Measurements from ENCODE around the gene RFX7.

Gene RFX7

GRCh38 chr15:56187665-56188064, 56.0 kb downstream of the RFX7 start:
- no peak overlapping the region for H3K4me2 ChIP-seq (ENCODE audit: insufficient read depth, low read length)
- no peaks in the 10 kb centered on the region for H3K4me1 ChIP-seq (ENCODE audit: insufficient read depth, low read length)
- H2AFZ ChIP-seq (ENCODE audit: low read depth, low read length) = no peak overlapping the region
- no peak overlapping the region for H3K4me3 ChIP-seq (ENCODE audit: low read depth in 1 of 2, low read length in 2 of 2)
- H3K36me3 ChIP-seq (ENCODE audit: insufficient read depth, low read length) = peaks cover 9% of the 10 kb centered on the region
- ATAC-seq (ENCODE audit: insufficient read depth, low read depth) = no peak
- no peak overlapping the region for H3K9ac ChIP-seq (ENCODE audit: low read depth, low read length)
- no peak overlapping the region for H3K27ac ChIP-seq (ENCODE audit: low read length)
- no peaks in the 10 kb centered on the region for H3K9me3 ChIP-seq (ENCODE audit: insufficient read depth, low read length, severe bottlenecking)
- H3K27me3 ChIP-seq (ENCODE audit: insufficient read depth, low read length, poor library complexity) = no peaks in the 10 kb centered on the region
- H3K79me2 ChIP-seq (ENCODE audit: insufficient read depth, low read length) = peaks cover 96% of the 10 kb centered on the region
- DNase-seq = no peak
- peaks cover 30% of the 10 kb centered on the region; the same call in 1 of the 2 replicates for H4K20me1 ChIP-seq (ENCODE audit: insufficient read depth, low read length)
- TF ChIP-seq CTCF (IDR thresholded peaks at IDR 0.05; ENCODE audit: borderline replicate concordance, extremely low read depth, low read length, poor library complexity, severe bottlenecking) (no peak), EZH2 (IDR thresholded peaks at IDR 0.05; ENCODE audit: borderline replicate concordance, low read depth, low read length, severe bottlenecking) (no peak)

DNA sequence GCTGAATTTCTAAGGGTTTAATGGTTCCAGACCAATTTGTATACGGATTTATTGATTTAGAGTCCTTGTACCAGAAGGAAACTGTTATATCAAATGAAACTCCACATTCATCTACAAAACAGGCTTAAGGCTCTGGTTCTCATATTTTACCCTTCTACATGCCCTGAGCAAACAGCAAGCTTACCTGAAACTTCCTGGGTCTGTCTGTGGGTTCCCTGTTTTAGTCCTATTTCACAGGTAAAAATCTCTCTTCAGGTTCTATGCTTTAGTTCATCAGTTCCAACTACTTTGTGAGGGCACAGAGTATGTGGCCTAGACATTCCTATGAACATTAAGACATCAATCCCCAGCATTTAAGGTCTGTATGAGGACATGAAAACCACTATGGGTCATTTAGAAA, 57.7 kb downstream of the RFX7 start:
- Histone ChIP-seq H3K4me3 (ENCODE audit: low read depth in 1 of 2, low read length in 2 of 2) (no peak overlapping the region), H3K9me3 (ENCODE audit: insufficient read depth, low read length, severe bottlenecking) (no peaks in the 10 kb centered on the region), H3K79me2 (ENCODE audit: insufficient read depth, low read length) (peaks cover 97% of the 10 kb centered on the region), H4K20me1 (ENCODE audit: insufficient read depth, low read length) (peaks cover 26% of the 10 kb centered on the region), H3K36me3 (ENCODE audit: insufficient read depth, low read length) (no peaks in the 10 kb centered on the region; the same call in 1 of the 2 replicates), H3K27ac (ENCODE audit: low read length) (no peak overlapping the region), H3K4me2 (ENCODE audit: insufficient read depth, low read length) (no peak overlapping the region), H3K4me1 (ENCODE audit: insufficient read depth, low read length) (no peaks in the 10 kb centered on the region), H2AFZ (ENCODE audit: low read depth, low read length) (no peak overlapping the region), H3K27me3 (ENCODE audit: insufficient read depth, low read length, poor library complexity) (no peaks in the 10 kb centered on the region), H3K9ac (ENCODE audit: low read depth, low read length) (no peak overlapping the region)
- DNase-seq = no peak
- ATAC-seq (ENCODE audit: insufficient read depth, low read depth) = no peak
- TF ChIP-seq EZH2 (IDR thresholded peaks at IDR 0.05; ENCODE audit: borderline replicate concordance, low read depth, low read length, severe bottlenecking) = no peak
- no peak for TF ChIP-seq CTCF (IDR thresholded peaks at IDR 0.05; ENCODE audit: borderline replicate concordance, extremely low read depth, low read length, poor library complexity, severe bottlenecking)

DNA sequence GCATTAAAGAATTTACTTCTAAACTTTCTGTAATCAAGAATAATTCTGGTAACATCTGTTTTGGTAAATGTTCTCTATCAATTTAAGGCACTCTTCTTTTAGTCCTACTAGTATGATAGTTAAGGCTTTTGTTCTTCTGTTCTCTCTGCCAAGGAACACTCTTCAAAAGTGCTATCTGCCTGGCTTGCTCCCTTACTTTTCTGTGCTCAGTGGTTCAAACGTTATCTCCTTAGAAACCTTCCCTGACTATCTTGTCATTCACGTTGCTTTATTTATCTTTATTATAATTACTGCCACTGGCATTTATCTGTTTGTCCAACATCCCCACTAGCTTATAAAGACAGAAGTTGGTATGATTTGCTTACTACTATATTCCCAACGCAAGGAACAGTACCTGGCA, 59.2 kb downstream of the RFX7 start:
- Histone ChIP-seq H3K4me3 (ENCODE audit: low read depth in 1 of 2, low read length in 2 of 2) (no peak overlapping the region), H2AFZ (ENCODE audit: low read depth, low read length) (no peak overlapping the region), H3K27me3 (ENCODE audit: insufficient read depth, low read length, poor library complexity) (no peaks in the 10 kb centered on the region), H3K79me2 (ENCODE audit: insufficient read depth, low read length) (peaks cover 94% of the 10 kb centered on the region), H3K9ac (ENCODE audit: low read depth, low read length) (no peak overlapping the region), H3K9me3 (ENCODE audit: insufficient read depth, low read length, severe bottlenecking) (no peaks in the 10 kb centered on the region), H3K4me2 (ENCODE audit: insufficient read depth, low read length) (no peak overlapping the region), H3K36me3 (ENCODE audit: insufficient read depth, low read length) (no peaks in the 10 kb centered on the region; the same call in 1 of the 2 replicates), H4K20me1 (ENCODE audit: insufficient read depth, low read length) (peaks cover 18% of the 10 kb centered on the region), H3K4me1 (ENCODE audit: insufficient read depth, low read length) (no peaks in the 10 kb centered on the region), H3K27ac (ENCODE audit: low read length) (no peak overlapping the region)
- no peak for ATAC-seq (ENCODE audit: insufficient read depth, low read depth)
- no peak for DNase-seq
- TF ChIP-seq CTCF (IDR thresholded peaks at IDR 0.05; ENCODE audit: borderline replicate concordance, extremely low read depth, low read length, poor library complexity, severe bottlenecking) = no peak

DNA sequence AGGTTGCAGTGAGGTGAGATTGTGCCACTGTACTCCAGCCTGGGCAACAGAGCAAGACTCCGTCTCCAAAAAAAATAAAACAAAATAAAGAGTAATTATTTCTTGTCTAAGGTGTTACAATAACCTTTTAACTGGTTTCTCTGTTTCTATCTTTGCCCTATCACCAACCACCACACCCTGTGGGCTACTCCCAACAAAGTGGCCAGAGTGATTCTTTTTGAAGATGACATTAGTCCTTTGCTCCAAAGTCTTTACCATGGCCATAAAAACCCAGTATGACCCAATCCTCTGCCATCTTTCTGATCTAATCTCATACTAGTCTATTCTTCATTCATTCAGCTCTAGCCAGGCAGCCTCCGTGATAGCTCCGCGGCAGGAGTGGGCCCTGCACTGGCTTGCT, 62.8 kb downstream of the RFX7 start:
- no peaks in the 10 kb centered on the region for H3K9me3 ChIP-seq (ENCODE audit: insufficient read depth, low read length, severe bottlenecking)
- peaks cover 5% of the 10 kb centered on the region for H3K36me3 ChIP-seq (ENCODE audit: insufficient read depth, low read length)
- TF ChIP-seq EZH2 (IDR thresholded peaks at IDR 0.05; ENCODE audit: borderline replicate concordance, low read depth, low read length, severe bottlenecking) (no peak), CTCF (IDR thresholded peaks at IDR 0.05; ENCODE audit: borderline replicate concordance, extremely low read depth, low read length, poor library complexity, severe bottlenecking) (no peak)
- peaks cover 92% of the 10 kb centered on the region for H3K79me2 ChIP-seq (ENCODE audit: insufficient read depth, low read length)
- H4K20me1 ChIP-seq (ENCODE audit: insufficient read depth, low read length) = peaks cover 13% of the 10 kb centered on the region
- H3K4me2 ChIP-seq (ENCODE audit: insufficient read depth, low read length) = no peak overlapping the region
- H3K9ac ChIP-seq (ENCODE audit: low read depth, low read length) = no peak overlapping the region
- no peak for DNase-seq
- no peaks in the 10 kb centered on the region for H3K4me1 ChIP-seq (ENCODE audit: insufficient read depth, low read length)
- H2AFZ ChIP-seq (ENCODE audit: low read depth, low read length) = no peak overlapping the region
- ATAC-seq (ENCODE audit: insufficient read depth, low read depth) = no peak
- no peak overlapping the region for H3K4me3 ChIP-seq (ENCODE audit: low read depth in 1 of 2, low read length in 2 of 2)
- H3K27me3 ChIP-seq (ENCODE audit: insufficient read depth, low read length, poor library complexity) = no peaks in the 10 kb centered on the region
- H3K27ac ChIP-seq (ENCODE audit: low read length) = no peak overlapping the region

Measured in DND-41 (cell line).